Transverse colon (tissue), 3 donors: ENCODE data around the gene OR5B21.

Source experiments
- EP300 ChIP-seq: sonication (generic); formaldehyde crosslinking; IDR thresholded peaks from one replicate; pipeline ENCODE4 v1.6.1; 2017; ENCODE audit warnings: antibody characterized with exemption, low read depth
- POLR2A ChIP-seq: fragments of 450-650 bp; IDR thresholded peaks from one replicate; pipeline ENCODE4 v1.6.1; 2016; ENCODE audit warnings: antibody characterized with exemption, mild to moderate bottlenecking, moderate library complexity
- TF ChIP-seq, protein P1 (sequence below), 5 experiments: fragments of 200-600 bp in 3 of 5; fragments of 450-650 bp in 2 of 5; sonication (generic) in 3 of 5; IDR thresholded peaks; 1 replicate in 2 of 5; 2 replicates in 3 of 5; pipeline ENCODE4 v1.5.1; 2016 to 2017; ENCODE audit warnings: antibody characterized with exemption in 5 of 5, inconsistent platforms in 3 of 5, mild to moderate bottlenecking in 2 of 5, moderate library complexity in 1 of 5

GRCh38 chr11:58465690-58466089 is 42.2 kb downstream of the OR5B21 start:
- TF ChIP-seq POLR2A (no peak), EP300 (no peak)
- TF ChIP-seq, protein P1, sequence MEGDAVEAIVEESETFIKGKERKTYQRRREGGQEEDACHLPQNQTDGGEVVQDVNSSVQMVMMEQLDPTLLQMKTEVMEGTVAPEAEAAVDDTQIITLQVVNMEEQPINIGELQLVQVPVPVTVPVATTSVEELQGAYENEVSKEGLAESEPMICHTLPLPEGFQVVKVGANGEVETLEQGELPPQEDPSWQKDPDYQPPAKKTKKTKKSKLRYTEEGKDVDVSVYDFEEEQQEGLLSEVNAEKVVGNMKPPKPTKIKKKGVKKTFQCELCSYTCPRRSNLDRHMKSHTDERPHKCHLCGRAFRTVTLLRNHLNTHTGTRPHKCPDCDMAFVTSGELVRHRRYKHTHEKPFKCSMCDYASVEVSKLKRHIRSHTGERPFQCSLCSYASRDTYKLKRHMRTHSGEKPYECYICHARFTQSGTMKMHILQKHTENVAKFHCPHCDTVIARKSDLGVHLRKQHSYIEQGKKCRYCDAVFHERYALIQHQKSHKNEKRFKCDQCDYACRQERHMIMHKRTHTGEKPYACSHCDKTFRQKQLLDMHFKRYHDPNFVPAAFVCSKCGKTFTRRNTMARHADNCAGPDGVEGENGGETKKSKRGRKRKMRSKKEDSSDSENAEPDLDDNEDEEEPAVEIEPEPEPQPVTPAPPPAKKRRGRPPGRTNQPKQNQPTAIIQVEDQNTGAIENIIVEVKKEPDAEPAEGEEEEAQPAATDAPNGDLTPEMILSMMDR (IDR thresholded peaks at IDR 0.05): no peak
